Activated T-helper 2 cell treated with anti-CD3 and anti-CD28 coated beads, Interferon-gamma antibody, Interleukin-2, Interleukin-4, amounts not matched to agents 10 μg/mL and 5 μg/mL and 100 μg/mL, durations not matched to agents 14 hours and 24 hours and 36 hours (primary cell): Measurements from ENCODE around the gene EIF5B. TPM values are rescaled to one million over a fixed set of nuclear protein-coding genes. Genes with fewer than 3 reads are reported as not detected.
"Not testable (repeated sequence)": the region's sequence is repeated elsewhere in the genome, so short reads cannot be mapped to it uniquely, and the experiment has no call there.

Experiments used
- DNase-seq: peaks from one replicate; pipeline ENCODE4 v3.0.0; 2021; ENCODE audit warnings: low spot score
- H3K27ac Mint-ChIP-seq: one replicate; pipeline ENCODE4 v1.8.0; 2021; ENCODE audit warnings: mixed read lengths
- H3K27me3 Mint-ChIP-seq: one replicate; pipeline ENCODE4 v1.8.0; 2021; ENCODE audit warnings: low read depth, mixed read lengths
- H3K36me3 Mint-ChIP-seq: one replicate; pipeline ENCODE4 v1.8.0; 2021; ENCODE audit warnings: low read depth, mixed read lengths
- H3K4me1 Mint-ChIP-seq: one replicate; pipeline ENCODE4 v1.8.0; 2021; ENCODE audit warnings: low read depth, mixed read lengths
- H3K4me3 Mint-ChIP-seq: one replicate; pipeline ENCODE4 v1.8.0; 2021; ENCODE audit warnings: low read depth, mild to moderate bottlenecking, moderate library complexity, mixed read lengths
- H3K9me3 Mint-ChIP-seq: one replicate; pipeline ENCODE4 v1.8.0; 2021; ENCODE audit warnings: mixed read lengths
- intact Hi-C: fragments of 100-400 bp; cut with micrococcal nuclease; formaldehyde crosslinking; loops from one replicate; pipeline ENCODE4 v1.15.1; 2023
- total RNA-seq: library from RNA; stranded (reverse); gene quantifications from 2 replicates; pipeline ENCODE4 v1.2.3, GENCODE V29; 2022

EIF5B gene
- total RNA-seq, 1 donor from 2014 or later = 81.0 TPM

GRCh38 chr2:99345446-99345845, 8.3 kb downstream of the EIF5B start:
- H3K4me3 Mint-ChIP-seq, H3K27me3 Mint-ChIP-seq, DNase-seq, intact Hi-C loops, H3K27ac Mint-ChIP-seq, H3K36me3 Mint-ChIP-seq, H3K9me3 Mint-ChIP-seq: not testable (repeated sequence)
- H3K4me1 Mint-ChIP-seq = peaks cover 36% of the 10 kb centered on the region

- H3K4me1 Mint-ChIP-seq = peaks cover 36% of the 10 kb centered on the region
- no peak overlapping the region for H3K27ac Mint-ChIP-seq
- H3K27me3 Mint-ChIP-seq = no peaks in the 10 kb centered on the region
- no peak overlapping the region for H3K4me3 Mint-ChIP-seq
- no peaks in the 10 kb centered on the region for H3K9me3 Mint-ChIP-seq
- intact Hi-C loops = no loop called here
- DNase-seq = no peak
- peaks cover 8% of the 10 kb centered on the region for H3K36me3 Mint-ChIP-seq
Observed at GRCh38 chr2:99346218-99346617, 9.0 kb downstream of the EIF5B start.

- Mint-ChIP-seq H3K4me3 (no peak overlapping the region), H3K27ac (peak overlapping the region; percentile 16), H3K36me3 (peaks cover 8% of the 10 kb centered on the region), H3K4me1 (peaks cover 30% of the 10 kb centered on the region), H3K27me3 (no peaks in the 10 kb centered on the region), H3K9me3 (no peaks in the 10 kb centered on the region)
- intact Hi-C loops = no loop called here
- DNase-seq = no peak
Observed at GRCh38 chr2:99348173-99348572, 11.0 kb downstream of the EIF5B start.

DNA sequence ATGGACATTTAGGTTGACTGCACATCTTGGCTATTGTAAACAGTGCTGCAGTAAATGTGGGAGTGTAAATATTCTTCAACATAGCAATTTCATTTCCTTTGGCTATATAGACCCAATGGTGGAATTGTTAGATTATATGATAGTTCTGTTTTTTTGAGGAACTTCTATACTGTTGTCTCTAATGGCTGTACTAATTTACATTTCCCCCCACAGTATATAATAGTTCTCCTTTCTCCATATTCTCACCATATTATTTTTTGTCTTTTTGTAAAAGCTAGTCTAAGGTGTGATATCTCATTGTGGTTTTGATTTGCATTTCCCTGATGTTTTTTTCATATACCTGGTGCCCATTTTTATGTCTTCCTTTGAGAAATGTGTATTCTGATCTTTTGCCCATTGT, 13.0 kb downstream of the EIF5B start:
- H3K4me3 Mint-ChIP-seq = no peak overlapping the region
- no peak overlapping the region for H3K27ac Mint-ChIP-seq
- no peaks in the 10 kb centered on the region for H3K9me3 Mint-ChIP-seq
- H3K27me3 Mint-ChIP-seq = no peaks in the 10 kb centered on the region
- peaks cover 12% of the 10 kb centered on the region for H3K36me3 Mint-ChIP-seq
- intact Hi-C loops = no loop called here
- peaks cover 38% of the 10 kb centered on the region for H3K4me1 Mint-ChIP-seq
- DNase-seq = no peak

DNA sequence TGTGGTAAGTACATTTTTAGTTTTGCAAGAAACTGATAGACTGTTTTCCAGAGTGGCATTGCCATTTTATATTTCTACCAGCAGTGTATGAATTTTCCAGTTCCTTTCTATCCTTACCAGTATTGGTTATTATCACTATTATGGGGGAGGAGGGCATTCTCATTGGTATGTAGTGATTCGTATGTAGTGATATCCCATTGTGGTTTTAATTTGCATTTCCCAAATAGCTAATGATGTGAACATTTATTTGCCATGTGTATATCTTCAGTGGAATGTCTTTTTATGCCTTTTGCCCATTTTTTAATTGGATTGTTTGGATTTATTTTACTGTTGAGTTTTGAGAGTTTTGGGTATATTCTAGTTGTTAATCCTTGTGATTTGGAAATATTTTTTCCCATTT, 16.9 kb downstream of the EIF5B start:
- intact Hi-C loops = no loop called here
- Mint-ChIP-seq H3K9me3 (no peaks in the 10 kb centered on the region), H3K27ac (no peak overlapping the region), H3K4me3 (no peak overlapping the region), H3K27me3 (no peaks in the 10 kb centered on the region), H3K36me3 (peaks cover 8% of the 10 kb centered on the region), H3K4me1 (peaks cover 34% of the 10 kb centered on the region)
- DNase-seq = no peak

DNA sequence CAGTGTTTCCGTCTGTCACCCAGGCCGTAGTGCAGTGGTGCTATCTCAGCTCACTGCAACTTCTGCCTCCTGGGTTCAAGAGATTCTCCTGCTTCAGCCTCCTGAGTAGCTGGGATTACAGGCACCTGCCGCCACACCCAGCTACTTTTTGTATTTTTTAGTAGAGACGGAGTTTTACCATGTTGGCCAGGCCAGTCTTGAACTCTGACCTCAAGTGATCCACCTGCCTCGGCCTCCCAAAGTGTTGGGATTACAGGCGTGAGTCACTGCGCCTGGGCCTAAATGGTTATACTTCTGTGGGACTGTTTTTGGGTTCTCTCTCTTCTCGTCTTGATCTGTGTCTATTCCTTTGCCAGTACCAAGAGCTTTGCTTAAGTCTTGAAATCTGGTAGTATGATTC, 17.6 kb downstream of the EIF5B start:
- H3K4me1 Mint-ChIP-seq = peaks cover 32% of the 10 kb centered on the region
- H3K9me3 Mint-ChIP-seq, H3K4me3 Mint-ChIP-seq, H3K36me3 Mint-ChIP-seq, intact Hi-C loops, DNase-seq, H3K27me3 Mint-ChIP-seq, H3K27ac Mint-ChIP-seq: not testable (repeated sequence)

GRCh38 chr2:99356853-99357252, 19.7 kb downstream of the EIF5B start:
- peaks cover 26% of the 10 kb centered on the region for H3K4me1 Mint-ChIP-seq
- H3K36me3 Mint-ChIP-seq = peaks cover 23% of the 10 kb centered on the region
- H3K27ac Mint-ChIP-seq = no peak overlapping the region
- H3K27me3 Mint-ChIP-seq = no peaks in the 10 kb centered on the region
- intact Hi-C loops = no loop called here
- no peaks in the 10 kb centered on the region for H3K9me3 Mint-ChIP-seq
- no peak overlapping the region for H3K4me3 Mint-ChIP-seq
- DNase-seq = no peak

- no peaks in the 10 kb centered on the region for H3K4me1 Mint-ChIP-seq
- intact Hi-C loops = loop anchor here (5.0 kb wide), 1 partner anchor 47 kb away; no protein-coding TSS in a partner anchor
- DNase-seq = no peak
- H3K4me3 Mint-ChIP-seq = no peak overlapping the region
- no peaks in the 10 kb centered on the region for H3K9me3 Mint-ChIP-seq
- peaks cover 74% of the 10 kb centered on the region for H3K36me3 Mint-ChIP-seq
- no peaks in the 10 kb centered on the region for H3K27me3 Mint-ChIP-seq
- H3K27ac Mint-ChIP-seq = no peak overlapping the region
Observed at GRCh38 chr2:99365661-99366060, 28.5 kb downstream of the EIF5B start.

- not testable (repeated sequence) for H3K27me3 Mint-ChIP-seq, H3K4me3 Mint-ChIP-seq, H3K27ac Mint-ChIP-seq, H3K4me1 Mint-ChIP-seq, DNase-seq
- H3K9me3 Mint-ChIP-seq = peaks cover 11% of the 10 kb centered on the region
- H3K36me3 Mint-ChIP-seq = peaks cover 82% of the 10 kb centered on the region
- intact Hi-C loops = loop anchor here (5.0 kb wide), 1 partner anchor 43 kb away; no protein-coding TSS in a partner anchor
Observed at GRCh38 chr2:99368854-99369253, 31.7 kb downstream of the EIF5B start.

DNA sequence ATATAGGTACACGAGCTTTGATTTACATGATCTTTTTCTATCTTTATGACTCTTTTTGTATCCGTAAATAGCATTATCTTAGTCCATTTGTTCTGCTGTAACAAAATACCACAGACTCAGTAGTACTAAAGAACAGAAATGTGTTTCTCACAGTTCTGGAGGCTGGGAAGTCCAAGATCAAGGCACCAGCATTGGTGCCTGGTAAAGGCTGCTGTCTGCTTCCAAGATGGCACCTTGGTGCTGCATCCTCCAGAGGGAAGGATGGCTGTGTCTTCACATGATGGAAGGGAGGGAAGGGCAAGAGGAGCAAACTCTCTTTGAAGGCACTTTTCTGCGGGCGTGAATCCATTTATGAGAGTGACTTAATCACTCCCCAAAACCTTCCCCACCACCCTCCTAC, 36.0 kb downstream of the EIF5B start:
- no peak overlapping the region for H3K27ac Mint-ChIP-seq
- intact Hi-C loops = no loop called here
- H3K36me3 Mint-ChIP-seq = peaks cover 87% of the 10 kb centered on the region
- DNase-seq = no peak
- H3K9me3 Mint-ChIP-seq = peaks cover 20% of the 10 kb centered on the region
- peaks cover 11% of the 10 kb centered on the region for H3K4me1 Mint-ChIP-seq
- no peaks in the 10 kb centered on the region for H3K27me3 Mint-ChIP-seq
- H3K4me3 Mint-ChIP-seq = no peak overlapping the region

DNA sequence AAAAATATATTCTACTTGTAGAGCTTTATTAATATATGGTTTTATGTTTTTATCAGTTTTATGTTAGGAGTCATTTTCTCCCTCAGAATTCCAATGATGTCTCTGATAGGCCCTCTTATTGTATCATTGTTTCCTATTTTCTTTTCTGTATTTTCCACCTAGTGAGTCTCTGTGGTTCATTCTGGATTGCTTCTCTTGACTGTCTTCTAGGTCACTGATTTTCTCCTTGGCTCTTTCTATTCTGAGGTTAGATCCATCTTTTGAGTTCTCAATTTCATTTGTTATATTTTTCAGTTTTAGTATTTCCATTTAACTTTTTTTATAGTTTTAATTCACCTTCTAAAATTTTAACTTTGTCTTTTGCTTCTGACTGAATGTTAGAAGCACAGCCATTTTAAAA, 37.6 kb downstream of the EIF5B start:
- intact Hi-C loops = no loop called here
- Mint-ChIP-seq H3K4me1 (peaks cover 14% of the 10 kb centered on the region), H3K27ac (no peak overlapping the region), H3K9me3 (peaks cover 20% of the 10 kb centered on the region), H3K4me3 (no peak overlapping the region), H3K36me3 (peaks cover 84% of the 10 kb centered on the region), H3K27me3 (no peaks in the 10 kb centered on the region)
- DNase-seq = no peak

DNA sequence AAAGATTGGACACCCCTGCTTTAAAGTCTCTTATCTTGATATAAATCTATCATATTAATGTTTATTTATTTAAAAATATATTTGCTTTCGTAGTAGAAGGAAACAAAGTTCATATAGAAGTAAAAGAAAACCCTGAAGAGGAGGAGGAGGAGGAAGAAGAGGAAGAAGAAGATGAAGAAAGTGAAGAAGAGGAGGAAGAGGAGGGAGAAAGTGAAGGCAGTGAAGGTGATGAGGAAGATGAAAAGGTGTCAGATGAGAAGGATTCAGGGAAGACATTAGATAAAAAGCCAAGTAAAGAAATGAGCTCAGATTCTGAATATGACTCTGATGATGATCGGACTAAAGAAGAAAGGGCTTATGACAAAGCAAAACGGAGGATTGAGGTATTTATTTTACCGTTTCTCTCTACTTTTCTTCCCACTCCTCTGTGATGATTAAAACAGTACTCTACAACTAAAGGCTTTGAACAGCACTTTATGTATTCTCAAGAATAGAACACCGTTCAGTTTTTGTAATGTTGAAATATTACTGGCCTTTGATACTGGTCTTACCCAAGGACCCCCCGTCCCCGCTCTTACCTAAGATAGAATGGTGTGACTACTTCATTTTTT, 39.2 kb downstream of the EIF5B start:
- Mint-ChIP-seq H3K4me1 (peaks cover 18% of the 10 kb centered on the region), H3K27me3 (no peaks in the 10 kb centered on the region), H3K4me3 (no peak overlapping the region), H3K36me3 (peaks cover 90% of the 10 kb centered on the region), H3K9me3 (peaks cover 20% of the 10 kb centered on the region), H3K27ac (no peak overlapping the region)
- no peak for DNase-seq
- intact Hi-C loops = no loop called here

- peaks cover 17% of the 10 kb centered on the region for H3K9me3 Mint-ChIP-seq
- H3K4me3 Mint-ChIP-seq = no peak overlapping the region
- H3K36me3 Mint-ChIP-seq = peaks cover 89% of the 10 kb centered on the region
- intact Hi-C loops = no loop called here
- no peaks in the 10 kb centered on the region for H3K27me3 Mint-ChIP-seq
- H3K4me1 Mint-ChIP-seq = peaks cover 18% of the 10 kb centered on the region
- H3K27ac Mint-ChIP-seq = peak overlapping the region; percentile 49
- DNase-seq = no peak
Observed at GRCh38 chr2:99377879-99378278, 40.7 kb downstream of the EIF5B start.
